HEK293T (cell line): ENCODE results near the gene BRMS1L.

Experiments used
- ARNT ChIP-seq: fragments of 450-650 bp; IDR thresholded peaks from 2 replicates; pipeline ENCODE4 v1.6.1; 2017; ENCODE audit warnings: mild to moderate bottlenecking
- ELF4 ChIP-seq: fragments of 450-650 bp; IDR thresholded peaks from 2 replicates; pipeline ENCODE4 v1.6.1; 2017; ENCODE audit warnings: antibody characterized with exemption
- FOXK2 ChIP-seq: fragments of 450-650 bp; IDR thresholded peaks from 2 replicates; pipeline ENCODE4 v1.6.1; 2016; ENCODE audit warnings: mild to moderate bottlenecking
- LEF1 ChIP-seq: fragments of 450-650 bp; IDR thresholded peaks from 2 replicates; pipeline ENCODE4 v1.6.1; 2017; ENCODE audit warnings: mild to moderate bottlenecking, borderline replicate concordance
- PKNOX1 ChIP-seq: fragments of 450-650 bp; IDR thresholded peaks from 2 replicates; pipeline ENCODE4 v1.6.1; 2016
- SP1 ChIP-seq: fragments of 450-650 bp; IDR thresholded peaks from 2 replicates; pipeline ENCODE4 v1.6.1; 2017
- SUZ12 ChIP-seq: fragments of 450-650 bp; IDR thresholded peaks from 2 replicates; pipeline ENCODE4 v1.6.1; 2016; ENCODE audit warnings: mild to moderate bottlenecking
- TARDBP ChIP-seq: fragments of 450-650 bp; IDR thresholded peaks from 2 replicates; pipeline ENCODE4 v1.6.1; 2016

DNA sequence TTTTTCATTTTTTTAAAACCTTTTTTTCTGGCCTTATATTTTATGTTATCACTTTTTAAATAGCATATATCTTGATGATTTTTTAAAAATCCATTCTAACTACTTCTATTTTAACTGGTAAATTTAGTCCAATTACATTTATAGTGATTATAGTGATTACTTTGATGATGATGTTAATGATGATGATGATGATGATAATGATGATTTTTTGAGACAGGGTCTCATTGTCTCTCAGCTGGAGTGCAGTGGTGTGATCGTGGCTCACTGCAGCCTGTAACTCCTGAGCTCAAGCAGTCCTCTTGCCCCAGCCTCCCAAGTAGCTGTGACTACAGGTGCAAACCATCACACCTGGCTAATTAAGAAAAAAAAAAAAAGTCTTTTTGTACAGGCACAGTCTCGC lies 27.1 kb downstream of the BRMS1L start:
- TF ChIP-seq ELF4 (no peak), PKNOX1 (no peak), SP1 (no peak), FOXK2 (no peak), SUZ12 (no peak), TARDBP (no peak), LEF1 (no peak), ARNT (no peak)
